GM19468 (cell line): ENCODE results near the gene DPYSL5.

ENCODE experiments used
- ATAC-seq: cut with Tn5 transposase; IDR thresholded peaks from one replicate; pipeline ENCODE4 v1.9.1; 2021; ENCODE audit warnings: mild to moderate bottlenecking, moderate library complexity, moderate number of reproducible peaks; ENCODE audit not compliant: unreplicated experiment; ENCODE audit errors: extremely low read depth

DPYSL5 gene

GRCh38 chr2:26950246-26950645 is 102.3 kb downstream of the DPYSL5 start:
- no peak for ATAC-seq

- no peak for ATAC-seq
Observed at GRCh38 chr2:26951236-26951635, 103.3 kb downstream of the DPYSL5 start.

GRCh38 chr2:26952374-26952773 is 104.4 kb downstream of the DPYSL5 start:
- no peak for ATAC-seq

GRCh38 chr2:26954135-26954534 is 106.2 kb downstream of the DPYSL5 start:
- no peak for ATAC-seq

GRCh38 chr2:26957041-26957440 is 109.1 kb downstream of the DPYSL5 start:
- no peak for ATAC-seq

GRCh38 chr2:26957534-26957933 is 109.6 kb downstream of the DPYSL5 start:
- ATAC-seq, result no peak

- ATAC-seq, result no peak
Observed at GRCh38 chr2:26959331-26959730, 111.4 kb downstream of the DPYSL5 start.

GRCh38 chr2:26964446-26965130 is 116.7 kb downstream of the DPYSL5 start:
- no peak for ATAC-seq

GRCh38 chr2:26968001-26968400 is 120.1 kb downstream of the DPYSL5 start:
- no peak for ATAC-seq

GRCh38 chr2:26969077-26969844 is 121.3 kb downstream of the DPYSL5 start:
- ATAC-seq, result no peak

- ATAC-seq, result no peak
Observed at GRCh38 chr2:26970244-26970927, 122.5 kb downstream of the DPYSL5 start, which contains the start of gene MAPRE3. MAPRE3 (plus strand) TSS chr2:26970637; CDS start chr2:27022219, 51,582 bp downstream.

GRCh38 chr2:26970928-26971627 is 123.1 kb downstream of the DPYSL5 start:
- ATAC-seq, result no peak

GRCh38 chr2:26971911-26972786 is 124.2 kb downstream of the DPYSL5 start:
- ATAC-seq, result no peak

- no peak for ATAC-seq
Observed at GRCh38 chr2:26974352-26974751, 126.4 kb downstream of the DPYSL5 start.

- ATAC-seq, result no peak
Observed at GRCh38 chr2:26975102-26975501, 127.2 kb downstream of the DPYSL5 start.

GRCh38 chr2:26975656-26976055 is 127.7 kb downstream of the DPYSL5 start:
- ATAC-seq, result no peak

- ATAC-seq, result no peak
Observed at GRCh38 chr2:26976237-26976636, 128.3 kb downstream of the DPYSL5 start.

GRCh38 chr2:26977012-26977411 is 129.1 kb downstream of the DPYSL5 start:
- ATAC-seq, result no peak

- ATAC-seq, result no peak
Observed at GRCh38 chr2:26978061-26978596, 130.2 kb downstream of the DPYSL5 start.
